ENCODE data around the gene APOL4. TPM values are rescaled to one million over a fixed set of nuclear protein-coding genes. Genes with fewer than 3 reads are reported as not detected.

Gene APOL4
- total and polyA plus RNA-seq, 7 donors: 1.2 to 14.0 (median 4.8) TPM

DNA sequence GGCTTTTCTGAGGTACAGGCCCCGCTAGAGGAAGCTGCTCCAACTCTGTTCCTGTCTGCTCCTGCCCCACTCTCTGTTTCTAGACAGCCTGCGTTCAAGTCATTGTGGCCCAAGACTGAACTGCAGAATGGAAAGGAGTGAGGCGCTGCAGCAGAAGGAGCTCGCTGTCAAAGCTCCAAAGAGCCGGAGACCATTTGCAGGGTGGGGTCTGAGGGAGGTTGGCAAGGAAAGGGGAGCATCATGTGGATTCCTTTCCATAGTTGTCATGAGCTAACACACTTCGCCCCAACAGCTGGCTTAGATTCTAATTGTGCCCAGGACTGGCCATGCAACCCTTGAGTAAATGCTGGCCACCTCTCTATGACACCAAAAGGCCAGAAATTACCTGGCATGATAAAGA, 18.8 kb downstream of the APOL4 start:
- no peaks in the 10 kb centered on the region for H3K36me3 ChIP-seq
- peaks cover 0 to 8% (median 0%) of the 10 kb centered on the region in 4 donors for H3K4me1 ChIP-seq
- TF ChIP-seq, protein P1, sequence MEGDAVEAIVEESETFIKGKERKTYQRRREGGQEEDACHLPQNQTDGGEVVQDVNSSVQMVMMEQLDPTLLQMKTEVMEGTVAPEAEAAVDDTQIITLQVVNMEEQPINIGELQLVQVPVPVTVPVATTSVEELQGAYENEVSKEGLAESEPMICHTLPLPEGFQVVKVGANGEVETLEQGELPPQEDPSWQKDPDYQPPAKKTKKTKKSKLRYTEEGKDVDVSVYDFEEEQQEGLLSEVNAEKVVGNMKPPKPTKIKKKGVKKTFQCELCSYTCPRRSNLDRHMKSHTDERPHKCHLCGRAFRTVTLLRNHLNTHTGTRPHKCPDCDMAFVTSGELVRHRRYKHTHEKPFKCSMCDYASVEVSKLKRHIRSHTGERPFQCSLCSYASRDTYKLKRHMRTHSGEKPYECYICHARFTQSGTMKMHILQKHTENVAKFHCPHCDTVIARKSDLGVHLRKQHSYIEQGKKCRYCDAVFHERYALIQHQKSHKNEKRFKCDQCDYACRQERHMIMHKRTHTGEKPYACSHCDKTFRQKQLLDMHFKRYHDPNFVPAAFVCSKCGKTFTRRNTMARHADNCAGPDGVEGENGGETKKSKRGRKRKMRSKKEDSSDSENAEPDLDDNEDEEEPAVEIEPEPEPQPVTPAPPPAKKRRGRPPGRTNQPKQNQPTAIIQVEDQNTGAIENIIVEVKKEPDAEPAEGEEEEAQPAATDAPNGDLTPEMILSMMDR (IDR thresholded peaks at IDR 0.05): no peak
- no peak for TF ChIP-seq POLR2A (IDR thresholded peaks at IDR 0.05)
- no peak for TF ChIP-seq EP300 (IDR thresholded peaks at IDR 0.05)
- no peak for TF ChIP-seq POLR2AphosphoS5 (IDR thresholded peaks at IDR 0.05)
- H3K9me3 ChIP-seq: no peaks in the 10 kb centered on the region
- no peak for DNase-seq
- H3K4me3 ChIP-seq: no peak overlapping the region
- no peaks in the 10 kb centered on the region for H3K27me3 ChIP-seq
- no peak overlapping the region for H3K27ac ChIP-seq
- WGBS, 2 donors: 87 to 92% methylated on average over 6 of the region's 6 CpGs
- intact Hi-C loops (cut with DNase I): no loop called here

DNA sequence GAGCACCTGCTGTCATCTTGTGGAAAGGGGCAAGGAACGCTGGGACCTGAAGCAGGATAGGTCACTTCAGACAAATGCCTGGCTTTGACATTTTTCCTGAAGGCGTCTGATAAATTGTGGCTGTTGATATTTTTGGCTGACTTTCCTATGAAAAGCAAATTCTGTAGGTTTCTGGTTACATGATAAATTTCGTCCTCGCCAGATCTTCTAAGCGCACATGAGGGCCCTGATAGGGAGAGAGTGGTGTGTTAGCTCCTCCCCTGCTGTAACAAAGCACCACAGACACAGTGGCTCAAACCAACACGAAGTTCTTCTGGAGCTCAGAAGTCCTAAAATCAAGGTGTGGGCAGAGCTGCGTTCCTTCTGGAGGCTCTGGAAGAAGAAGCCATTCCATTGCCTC, 19.6 kb downstream of the APOL4 start:
- Histone ChIP-seq H3K36me3 (no peaks in the 10 kb centered on the region), H3K27ac (no peak overlapping the region), H3K9me3 (no peaks in the 10 kb centered on the region), H3K4me3 (no peak overlapping the region), H3K27me3 (no peaks in the 10 kb centered on the region), H3K4me1 (peaks cover 0 to 8% (median 0%) of the 10 kb centered on the region in 4 donors)
- TF ChIP-seq, protein P1 (IDR thresholded peaks at IDR 0.05): no peak
- TF ChIP-seq EP300 (IDR thresholded peaks at IDR 0.05): no peak
- TF ChIP-seq POLR2AphosphoS5 (IDR thresholded peaks at IDR 0.05): no peak
- TF ChIP-seq POLR2A (IDR thresholded peaks at IDR 0.05): no peak
- intact Hi-C loops (cut with DNase I): no loop called here
- no peak for DNase-seq
- WGBS, 2 donors: 77 to 84% methylated on average over 7 of the region's 7 CpGs

DNA sequence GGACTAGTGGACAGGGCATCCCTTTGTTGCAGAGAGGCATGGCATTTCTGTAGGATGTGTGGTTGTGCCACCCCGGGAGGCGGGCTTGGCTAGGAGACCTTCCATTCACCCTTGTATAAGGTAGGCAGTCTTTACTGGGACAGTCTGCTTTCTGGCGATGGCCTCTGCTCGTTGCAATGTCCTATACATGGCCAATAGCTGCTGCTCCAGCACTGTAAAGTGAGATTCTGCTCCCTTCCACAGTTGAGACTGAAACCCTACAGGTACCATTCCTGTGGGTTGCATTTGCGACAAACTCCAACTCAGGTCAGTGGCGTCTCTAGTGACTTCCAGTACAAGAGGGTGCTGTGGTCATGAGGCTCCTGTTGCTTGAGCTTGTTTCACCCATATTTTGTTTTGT, 20.7 kb downstream of the APOL4 start:
- Histone ChIP-seq H3K36me3 (no peaks in the 10 kb centered on the region), H3K4me1 (peaks cover 0 to 8% (median 0%) of the 10 kb centered on the region in 4 donors), H3K4me3 (no peak overlapping the region), H3K9me3 (no peaks in the 10 kb centered on the region), H3K27ac (no peak overlapping the region), H3K27me3 (no peaks in the 10 kb centered on the region)
- TF ChIP-seq EP300 (IDR thresholded peaks at IDR 0.05) (no peak), POLR2AphosphoS5 (IDR thresholded peaks at IDR 0.05) (no peak), POLR2A (IDR thresholded peaks at IDR 0.05) (no peak)
- TF ChIP-seq, protein P1 (IDR thresholded peaks at IDR 0.05): no peak
- WGBS, 2 donors: 84 to 89% methylated on average over 6 of the region's 6 CpGs
- intact Hi-C loops (cut with DNase I): loop anchor here (1.0 kb wide), 1 partner anchor 37 kb away; no protein-coding TSS in a partner anchor
- no peak for DNase-seq

DNA sequence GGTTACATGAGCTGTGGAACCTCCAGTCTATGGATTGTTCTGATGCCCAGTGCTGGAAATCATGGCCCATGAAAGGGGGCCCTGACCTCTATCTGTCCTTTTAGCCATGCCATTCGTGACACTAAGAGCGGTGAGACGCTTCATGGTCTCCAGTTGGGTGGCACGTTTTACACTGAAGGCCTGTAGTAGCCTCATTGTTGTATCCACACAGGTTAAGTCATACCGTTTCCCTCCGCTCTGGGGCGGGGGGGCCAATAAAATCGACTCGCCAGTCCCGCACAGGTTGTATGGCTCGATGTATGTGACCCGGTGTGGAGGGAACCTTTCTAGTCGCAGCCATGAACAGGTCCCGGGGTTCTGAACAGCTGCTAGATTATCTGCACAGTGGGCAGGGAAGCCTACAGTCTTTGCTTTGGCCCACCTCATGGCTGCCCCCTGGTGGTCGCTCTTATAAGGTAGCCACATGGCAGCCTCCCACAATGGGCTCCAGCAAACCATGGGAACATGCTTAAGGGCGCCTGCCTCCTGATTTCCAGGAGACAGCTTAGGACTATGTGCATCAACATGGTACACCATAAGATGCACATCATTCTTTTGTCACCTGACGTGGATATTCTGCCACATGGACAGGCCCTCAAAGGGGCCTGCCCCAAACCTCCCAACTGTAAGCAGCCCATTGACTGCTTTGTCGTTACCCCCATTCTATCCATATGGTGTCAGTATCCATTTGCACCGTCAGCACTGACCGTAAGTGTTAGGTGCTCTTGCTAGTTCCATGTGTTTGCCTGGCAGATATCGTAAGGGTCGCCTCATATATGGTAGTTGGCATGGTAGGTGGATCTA, 21.4 kb downstream of the APOL4 start:
- peak; percentile 93 for DNase-seq
- 50 to 58% methylated on average over 22 of the region's 22 CpGs for WGBS, 2 donors
- TF ChIP-seq POLR2A (IDR thresholded peaks at IDR 0.05): no peak
- TF ChIP-seq, protein P1 (IDR thresholded peaks at IDR 0.05): peak; percentile 69 to 91 (median 83)
- Histone ChIP-seq H3K9me3 (no peaks in the 10 kb centered on the region), H3K27ac (no peak overlapping the region), H3K27me3 (no peaks in the 10 kb centered on the region), H3K4me1 (peaks cover 0 to 8% (median 0%) of the 10 kb centered on the region in 4 donors), H3K4me3 (no peak overlapping the region), H3K36me3 (no peaks in the 10 kb centered on the region)
- intact Hi-C loops (cut with DNase I): loop anchor here (1.0 kb wide), 1 partner anchor 36 kb away; no protein-coding TSS in a partner anchor

Measured in sigmoid colon (tissue), 7 donors.